Mucosa of descending colon (tissue), 3 donors: ENCODE measurements around the gene ROS1. TPM values are rescaled to one million over a fixed set of nuclear protein-coding genes. Genes with fewer than 3 reads are reported as not detected.

Experiments used
- ATAC-seq: fragments of 200-7000 bp; cut with Tn5 transposase; one replicate; pipeline ENCODE4 v1.9.1; 2020; ENCODE audit warnings: mild to moderate bottlenecking, moderate library complexity
- DNase-seq, 3 donors: peaks; one replicate each; pipeline ENCODE4 v3.0.0-alpha.2; 2020
- H3K36me3 ChIP-seq: fragments of 200-600 bp; one replicate; pipeline ENCODE4 v1.8.0; 2021; ENCODE audit warnings: low read depth, mild to moderate bottlenecking
- H3K4me1 ChIP-seq: fragments of 200-600 bp; one replicate; pipeline ENCODE4 v1.8.0; 2021; ENCODE audit warnings: low read depth, mild to moderate bottlenecking
- H3K4me3 ChIP-seq: fragments of 200-600 bp; one replicate; pipeline ENCODE4 v1.8.0; 2021; ENCODE audit warnings: mild to moderate bottlenecking
- H3K9me3 ChIP-seq: fragments of 200-600 bp; one replicate; pipeline ENCODE4 v1.8.0; 2021; ENCODE audit warnings: mild to moderate bottlenecking
- CTCF ChIP-seq: fragments of 200-600 bp; IDR thresholded peaks from one replicate; pipeline ENCODE4 v1.8.0; 2022; ENCODE audit warnings: antibody characterized with exemption, mild to moderate bottlenecking
- intact Hi-C, 2 donors: fragments of 100-400 bp; cut with DNase I in 1 of 2; cut with micrococcal nuclease in 1 of 2; formaldehyde crosslinking; loops; one replicate each; pipeline versions ENCODE4 v1.11.0 to v1.11.1; 2022; cut with DNase I, micrococcal nuclease
- total RNA-seq, 3 donors: library from RNA; stranded (reverse); fragmentation: NEBNext Ultra II Directional in 2 of 3; extraction: Animal tissue kit (Norgen Biotek cat#: 25700) in 2 of 3; gene quantifications; one replicate each; pipeline versions ENCODE4 v1.2.1 to v1.2.4, GENCODE V29; 2021 to 2023
- donor health status: DM: no; HTN: no; CAD: no; lungs with moderate emphysema.
- donor health status: DM: no; HTN: no; CAD: no.
- donor health status: DM: no; HTN: yes; CAD: no.

Gene ROS1
- total RNA-seq, 3 donors from 2014 or later, result 0.38 to 1.1 (median 1.0) TPM

- Histone ChIP-seq H3K9me3 (no peaks in the 10 kb centered on the region), H3K4me3 (no peak overlapping the region), H3K4me1 (no peaks in the 10 kb centered on the region), H3K36me3 (no peaks in the 10 kb centered on the region)
- TF ChIP-seq CTCF, result no peak
- intact Hi-C loops, result no loop called here
- ATAC-seq, result no peak
- no peak for DNase-seq
Measured at GRCh38 chr6:117409863-117410262, 15.9 kb downstream of the ROS1 start.

- Histone ChIP-seq H3K4me1 (no peaks in the 10 kb centered on the region), H3K9me3 (no peaks in the 10 kb centered on the region), H3K36me3 (no peaks in the 10 kb centered on the region), H3K4me3 (no peak overlapping the region)
- no peak for TF ChIP-seq CTCF
- intact Hi-C loops, result no loop called here
- DNase-seq (no peak), ATAC-seq (no peak)
Measured at GRCh38 chr6:117409420-117409819, 16.3 kb downstream of the ROS1 start.

GRCh38 chr6:117404548-117404947, 21.2 kb downstream of the ROS1 start:
- H3K4me1 ChIP-seq, result no peaks in the 10 kb centered on the region
- ATAC-seq (no peak), DNase-seq (no peak)
- no peaks in the 10 kb centered on the region for H3K36me3 ChIP-seq
- H3K9me3 ChIP-seq, result no peaks in the 10 kb centered on the region
- H3K4me3 ChIP-seq, result no peak overlapping the region
- intact Hi-C loops, result no loop called here
- peak; percentile 13 for TF ChIP-seq CTCF

- Histone ChIP-seq H3K4me3 (no peak overlapping the region), H3K9me3 (no peaks in the 10 kb centered on the region), H3K4me1 (no peaks in the 10 kb centered on the region), H3K36me3 (no peaks in the 10 kb centered on the region)
- DNase-seq, result peak in 1 of 3 donors; percentile 18
- intact Hi-C loops, result no loop called here
- ATAC-seq, result peak; percentile 79
- no peak for TF ChIP-seq CTCF
Measured at GRCh38 chr6:117401799-117402198, 23.9 kb downstream of the ROS1 start.

- H3K4me3 ChIP-seq, result no peak overlapping the region
- no peaks in the 10 kb centered on the region for H3K9me3 ChIP-seq
- H3K36me3 ChIP-seq, result no peaks in the 10 kb centered on the region
- DNase-seq (no peak), ATAC-seq (peak; percentile 34)
- intact Hi-C loops, result no loop called here
- no peak for TF ChIP-seq CTCF
- H3K4me1 ChIP-seq, result no peaks in the 10 kb centered on the region
Measured at GRCh38 chr6:117399924-117400323, 25.8 kb downstream of the ROS1 start.

- intact Hi-C loops, result no loop called here
- no peak for ATAC-seq
- no peak for DNase-seq
- TF ChIP-seq CTCF, result no peak
- Histone ChIP-seq H3K4me3 (no peak overlapping the region), H3K4me1 (no peaks in the 10 kb centered on the region), H3K9me3 (no peaks in the 10 kb centered on the region), H3K36me3 (no peaks in the 10 kb centered on the region)
Measured at GRCh38 chr6:117399126-117399525, 26.6 kb downstream of the ROS1 start.
